CD4-positive, alpha-beta T cell (primary cell): ENCODE measurements around the gene TIGD6. TPM values are rescaled to one million over a fixed set of nuclear protein-coding genes. Genes with fewer than 3 reads are reported as not detected.
A peak's percentile ranks its signal among the peaks of the same experiment; 100 is the strongest.

ENCODE experiments used
- ATAC-seq: fragments of 200-7000 bp; cut with Tn5 transposase; one replicate; pipeline ENCODE4 v1.10.0; 2022; ENCODE audit warnings: mild to moderate bottlenecking; ENCODE audit not compliant: poor library complexity
- CTCF ChIA-PET: fragments of 350-600 bp; sonication (Branson Sonifier 250); formaldehyde crosslinking; loops from one replicate; lab custom pipeline; 2021; ENCODE audit warnings: antibody characterized with exemption, inconsistent platforms; lab: Charles Lee
- POLR2A ChIA-PET: fragments of 350-600 bp; sonication (Branson Sonifier 250); formaldehyde crosslinking; loops from one replicate; lab custom pipeline; 2021; ENCODE audit warnings: antibody characterized with exemption, inconsistent platforms; lab: Charles Lee
- DNase-seq, 14 experiments: peaks; one replicate each; pipeline ENCODE4 v3.0.0-alpha.2; 2013 to 2020; ENCODE audit warnings: mixed read lengths in 2 of 14
- H3K27ac ChIP-seq, 2 donors: one replicate each; pipeline versions ENCODE4 v1.5.1 to v1.7.0; 2013; ENCODE audit warnings: low read length in 2 of 2, low read depth in 1 of 2, mild to moderate bottlenecking in 1 of 2
- H3K27me3 ChIP-seq, 2 experiments: 1 replicate in 1 of 2; 2 replicates in 1 of 2; pipeline versions ENCODE4 v1.6.1 to v1.7.0; 2013; ENCODE audit warnings: low read length in 2 of 2, control low read depth in 1 of 2, mild to moderate bottlenecking in 1 of 2, moderate library complexity in 1 of 2; ENCODE audit not compliant: insufficient read depth in 2 of 2, control insufficient read depth in 1 of 2
- H3K36me3 ChIP-seq: one replicate; pipeline ENCODE4 v1.6.1; 2013; ENCODE audit warnings: low read length, control low read depth; ENCODE audit not compliant: insufficient read depth
- H3K4me1 ChIP-seq: one replicate; pipeline ENCODE4 v1.6.1; 2013; ENCODE audit warnings: low read length, control low read depth; ENCODE audit not compliant: insufficient read depth
- H3K4me3 ChIP-seq: one replicate; pipeline ENCODE4 v1.5.1; 2013; ENCODE audit warnings: mild to moderate bottlenecking, low read length, moderate library complexity
- H3K9me3 ChIP-seq, 2 experiments: 1 replicate in 1 of 2; 2 replicates in 1 of 2; pipeline versions ENCODE4 v1.6.1 to v1.7.0; 2013; ENCODE audit warnings: low read length in 2 of 2, mild to moderate bottlenecking in 2 of 2, control low read depth in 1 of 2, moderate library complexity in 1 of 2; ENCODE audit not compliant: control insufficient read depth in 1 of 2, insufficient read depth in 1 of 2
- H3K27ac Mint-ChIP-seq: one replicate; pipeline ENCODE4 v1.8.0; 2020; ENCODE audit warnings: mixed read lengths
- H3K27me3 Mint-ChIP-seq: one replicate; pipeline ENCODE4 v1.8.0; 2021; ENCODE audit warnings: mixed read lengths
- H3K36me3 Mint-ChIP-seq: one replicate; pipeline ENCODE4 v1.8.0; 2021; ENCODE audit warnings: low read depth, mixed read lengths
- H3K4me1 Mint-ChIP-seq: one replicate; pipeline ENCODE4 v1.8.0; 2021; ENCODE audit warnings: low read depth, mixed read lengths
- H3K4me3 Mint-ChIP-seq: one replicate; pipeline ENCODE4 v1.8.0; 2020; ENCODE audit warnings: mild to moderate bottlenecking, mixed read lengths
- H3K9me3 Mint-ChIP-seq: one replicate; pipeline ENCODE4 v1.8.0; 2020; ENCODE audit warnings: mixed read lengths
- intact Hi-C, 2 experiments: fragments of 100-400 bp; cut with DNase I in 1 of 2; cut with micrococcal nuclease in 1 of 2; formaldehyde crosslinking; loops; one replicate each; pipeline versions ENCODE4 v1.15.1 to v1.9.0; 2023 to 2025; cut with DNase I, micrococcal nuclease
- total RNA-seq, 174 experiments: library from RNA in 2 of 174; stranded (reverse) in 2 of 174; gene quantifications; one replicate each; pipeline ENCODE4 v1.2.3 and lab custom pipeline; 2021 to 2026
- TF ChIP-seq, protein P1 (sequence below): fragments of 200-600 bp; IDR thresholded peaks from one replicate; pipeline ENCODE4 v1.8.0; 2022; ENCODE audit warnings: antibody characterized with exemption, mild to moderate bottlenecking

The TIGD6 gene
- total RNA-seq, 2 experiments from 2014 or later, result 1.0 to 1.4 TPM

DNA sequence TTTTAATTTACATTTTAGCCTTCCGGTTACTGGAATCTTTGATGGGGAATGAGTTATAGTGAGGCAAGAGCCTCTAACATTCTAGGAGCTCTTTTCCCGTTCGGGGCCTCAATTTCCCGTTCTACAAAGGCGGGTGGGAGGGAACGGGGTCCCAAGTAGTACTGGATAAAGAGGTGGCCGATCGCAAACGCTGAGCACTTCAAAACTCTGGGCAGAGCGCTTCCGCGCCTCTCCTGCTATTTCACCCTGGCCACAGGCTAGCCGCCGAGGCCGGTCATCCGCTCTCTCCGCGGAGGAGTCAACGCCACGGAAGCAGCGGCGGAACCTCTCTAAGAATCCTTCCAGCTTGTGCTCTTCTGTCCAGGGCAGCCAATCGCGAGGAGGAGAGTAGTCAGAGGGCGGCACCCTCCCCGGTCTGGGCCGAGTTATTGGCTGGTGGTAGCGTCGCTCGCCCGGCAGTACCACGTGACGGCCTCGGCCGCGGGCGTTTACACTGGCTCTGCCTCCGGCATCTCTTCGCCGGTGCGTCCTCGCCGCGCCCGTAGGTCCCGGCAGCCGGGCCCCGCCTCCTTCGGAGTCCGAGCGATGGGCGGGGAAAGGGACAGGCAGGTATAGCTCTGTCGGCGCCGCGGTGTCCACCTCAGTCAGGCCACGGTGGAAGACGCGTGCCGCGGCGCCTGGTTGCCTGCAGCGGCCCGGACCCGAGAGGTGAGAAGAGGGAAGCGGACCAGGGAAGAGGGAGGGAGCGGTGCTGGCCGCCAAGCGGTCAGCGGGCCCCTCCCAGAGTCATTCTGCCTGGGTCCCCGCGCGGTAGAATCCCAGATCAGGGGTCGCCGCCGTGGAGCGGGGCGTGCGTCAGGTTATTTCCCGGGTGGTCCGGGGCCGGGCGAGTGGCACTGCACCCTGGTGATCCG, 39.9 kb downstream of the TIGD6 start, which contains the start of gene SLC26A2:
SLC26A2 (plus strand) TSS at position 487 of the 914 bp plus-strand sequence. CDS start 16,895 bp downstream, outside the sequence.
- Mint-ChIP-seq H3K27ac (peak within 1 kb of the TSS; percentile 93), H3K36me3 (peaks cover 15% of the 10 kb centered on the region), H3K27me3 (no peaks in the 10 kb centered on the region), H3K4me1 (peaks cover 32% of the 10 kb centered on the region), H3K9me3 (no peaks in the 10 kb centered on the region), H3K4me3 (peak within 1 kb of the TSS; percentile 93)
- Histone ChIP-seq H3K27ac (peak within 1 kb of the TSS; percentile 67 to 87), H3K9me3 (no peaks in the 10 kb centered on the region), H3K4me1 (peaks cover 28% of the 10 kb centered on the region), H3K4me3 (peak within 1 kb of the TSS; percentile 98), H3K27me3 (no peaks in the 10 kb centered on the region), H3K36me3 (no peaks in the 10 kb centered on the region)
- ChIA-PET POLR2A (interaction anchor here (0.7 to 2.6 kb wide), 10 partner anchors 12 to 1811 kb away, joined by 3 to 22 read pairs (median 4); partner anchors contain the start of genes CSNK1A1, G3BP1, HMGXB3 and PCYOX1L), CTCF (interaction anchor here (0.7 to 2.8 kb wide), 6 partner anchors 10 to 126 kb away, joined by 3 to 15 read pairs (median 4); partner anchors contain the start of genes HMGXB3 and TIGD6)
- intact Hi-C loops, result loop anchor here (1.0 to 5.0 kb wide), 3 partner anchors 40 to 228 kb away; partner anchors contain the start of genes HMGXB3 (in 2 of the 2), TIGD6 (in 2 of the 2) and PPARGC1B (in 1 of the 2)
- ATAC-seq (peak; percentile 97), DNase-seq (peak; percentile 85 to 97 (median 90))
- TF ChIP-seq, protein P1, sequence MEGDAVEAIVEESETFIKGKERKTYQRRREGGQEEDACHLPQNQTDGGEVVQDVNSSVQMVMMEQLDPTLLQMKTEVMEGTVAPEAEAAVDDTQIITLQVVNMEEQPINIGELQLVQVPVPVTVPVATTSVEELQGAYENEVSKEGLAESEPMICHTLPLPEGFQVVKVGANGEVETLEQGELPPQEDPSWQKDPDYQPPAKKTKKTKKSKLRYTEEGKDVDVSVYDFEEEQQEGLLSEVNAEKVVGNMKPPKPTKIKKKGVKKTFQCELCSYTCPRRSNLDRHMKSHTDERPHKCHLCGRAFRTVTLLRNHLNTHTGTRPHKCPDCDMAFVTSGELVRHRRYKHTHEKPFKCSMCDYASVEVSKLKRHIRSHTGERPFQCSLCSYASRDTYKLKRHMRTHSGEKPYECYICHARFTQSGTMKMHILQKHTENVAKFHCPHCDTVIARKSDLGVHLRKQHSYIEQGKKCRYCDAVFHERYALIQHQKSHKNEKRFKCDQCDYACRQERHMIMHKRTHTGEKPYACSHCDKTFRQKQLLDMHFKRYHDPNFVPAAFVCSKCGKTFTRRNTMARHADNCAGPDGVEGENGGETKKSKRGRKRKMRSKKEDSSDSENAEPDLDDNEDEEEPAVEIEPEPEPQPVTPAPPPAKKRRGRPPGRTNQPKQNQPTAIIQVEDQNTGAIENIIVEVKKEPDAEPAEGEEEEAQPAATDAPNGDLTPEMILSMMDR, result no peak

- H3K4me1 ChIP-seq, result peaks cover 28% of the 10 kb centered on the region
- Mint-ChIP-seq H3K4me3 (peak overlapping the region; percentile 93), H3K27ac (peak overlapping the region; percentile 93), H3K4me1 (peaks cover 32% of the 10 kb centered on the region), H3K27me3 (no peaks in the 10 kb centered on the region), H3K36me3 (peaks cover 15% of the 10 kb centered on the region), H3K9me3 (no peaks in the 10 kb centered on the region)
- H3K36me3 ChIP-seq, result no peaks in the 10 kb centered on the region
- H3K4me3 ChIP-seq, result peak overlapping the region; percentile 98
- no peaks in the 10 kb centered on the region for H3K9me3 ChIP-seq
- POLR2A ChIA-PET, result interaction anchor here (0.7 to 2.6 kb wide), 10 partner anchors 11 to 1812 kb away, joined by 3 to 22 read pairs (median 4); partner anchors contain the start of genes CSNK1A1, G3BP1, HMGXB3 and PCYOX1L
- ATAC-seq (peak; percentile 14), DNase-seq (peak in 10 of 14 experiments; percentile 1 to 81 (median 18))
- no peaks in the 10 kb centered on the region for H3K27me3 ChIP-seq
- intact Hi-C loops, result loop anchor here (1.0 to 5.0 kb wide), 3 partner anchors 41 to 227 kb away; partner anchors contain the start of genes HMGXB3 (in 2 of the 2), TIGD6 (in 2 of the 2) and PPARGC1B (in 1 of the 2)
- TF ChIP-seq, protein P1, result peak; percentile 69
- peak overlapping the region; percentile 67 to 87 for H3K27ac ChIP-seq
- CTCF ChIA-PET, result interaction anchor here (0.8 to 2.8 kb wide), 7 partner anchors 11 to 107 kb away, joined by 4 to 15 read pairs (median 5); partner anchors contain the start of genes HMGXB3 and TIGD6
Observed at GRCh38 chr5:149959406-149960236, 40.8 kb downstream of the TIGD6 start.
